Breast epithelium (tissue), 3 donors: ENCODE data around the gene SLC17A2.

Experiments used
- POLR2AphosphoS5 ChIP-seq, 3 donors: sonication (generic); formaldehyde crosslinking; IDR thresholded peaks; one replicate each; pipeline ENCODE4 v1.6.1; 2017; ENCODE audit warnings: antibody characterized with exemption in 3 of 3
- TF ChIP-seq, protein P1 (sequence below), 3 donors: fragments of 450-650 bp; IDR thresholded peaks; one replicate each; pipeline ENCODE4 v1.5.1; 2016 to 2017; ENCODE audit warnings: antibody characterized with exemption in 3 of 3, mild to moderate bottlenecking in 3 of 3, moderate library complexity in 3 of 3

GRCh38 chr6:25895771-25896170 lies 34.7 kb downstream of the SLC17A2 start:
- no peak for TF ChIP-seq POLR2AphosphoS5 (IDR thresholded peaks at IDR 0.05)
- TF ChIP-seq, protein P1, sequence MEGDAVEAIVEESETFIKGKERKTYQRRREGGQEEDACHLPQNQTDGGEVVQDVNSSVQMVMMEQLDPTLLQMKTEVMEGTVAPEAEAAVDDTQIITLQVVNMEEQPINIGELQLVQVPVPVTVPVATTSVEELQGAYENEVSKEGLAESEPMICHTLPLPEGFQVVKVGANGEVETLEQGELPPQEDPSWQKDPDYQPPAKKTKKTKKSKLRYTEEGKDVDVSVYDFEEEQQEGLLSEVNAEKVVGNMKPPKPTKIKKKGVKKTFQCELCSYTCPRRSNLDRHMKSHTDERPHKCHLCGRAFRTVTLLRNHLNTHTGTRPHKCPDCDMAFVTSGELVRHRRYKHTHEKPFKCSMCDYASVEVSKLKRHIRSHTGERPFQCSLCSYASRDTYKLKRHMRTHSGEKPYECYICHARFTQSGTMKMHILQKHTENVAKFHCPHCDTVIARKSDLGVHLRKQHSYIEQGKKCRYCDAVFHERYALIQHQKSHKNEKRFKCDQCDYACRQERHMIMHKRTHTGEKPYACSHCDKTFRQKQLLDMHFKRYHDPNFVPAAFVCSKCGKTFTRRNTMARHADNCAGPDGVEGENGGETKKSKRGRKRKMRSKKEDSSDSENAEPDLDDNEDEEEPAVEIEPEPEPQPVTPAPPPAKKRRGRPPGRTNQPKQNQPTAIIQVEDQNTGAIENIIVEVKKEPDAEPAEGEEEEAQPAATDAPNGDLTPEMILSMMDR (IDR thresholded peaks at IDR 0.05) = no peak
